GM06990 (cell line): ENCODE results near the gene TRAM2.
A peak's percentile ranks its signal among the peaks of the same experiment; 100 is the strongest.

Experiments used
- DNase-seq: peaks from one replicate; pipeline ENCODE4 v3.0.0-alpha.2; 2011; ENCODE audit not compliant: insufficient read length; ENCODE audit errors: extremely low read depth
- H3K27me3 ChIP-seq: replicated peaks from 2 replicates; pipeline ENCODE4 v1.6.0; 2011; ENCODE audit warnings: low read length; ENCODE audit not compliant: control insufficient read depth, insufficient read depth
- H3K36me3 ChIP-seq: 2 replicates; pipeline ENCODE4 v1.5.1; 2011; ENCODE audit warnings: low read length; ENCODE audit not compliant: control insufficient read depth, insufficient read depth
- H3K4me3 ChIP-seq: replicated peaks from 2 replicates; pipeline ENCODE4 v1.5.1; 2011; ENCODE audit warnings: low read depth, mild to moderate bottlenecking, control low read depth, low read length
- TF ChIP-seq, protein P1 (sequence below): IDR thresholded peaks from 2 replicates; pipeline ENCODE4 v1.5.1; 2011; ENCODE audit warnings: low read length, control low read depth, mild to moderate bottlenecking, inconsistent platforms; ENCODE audit not compliant: insufficient read depth, poor library complexity, severe bottlenecking

Gene TRAM2

DNA sequence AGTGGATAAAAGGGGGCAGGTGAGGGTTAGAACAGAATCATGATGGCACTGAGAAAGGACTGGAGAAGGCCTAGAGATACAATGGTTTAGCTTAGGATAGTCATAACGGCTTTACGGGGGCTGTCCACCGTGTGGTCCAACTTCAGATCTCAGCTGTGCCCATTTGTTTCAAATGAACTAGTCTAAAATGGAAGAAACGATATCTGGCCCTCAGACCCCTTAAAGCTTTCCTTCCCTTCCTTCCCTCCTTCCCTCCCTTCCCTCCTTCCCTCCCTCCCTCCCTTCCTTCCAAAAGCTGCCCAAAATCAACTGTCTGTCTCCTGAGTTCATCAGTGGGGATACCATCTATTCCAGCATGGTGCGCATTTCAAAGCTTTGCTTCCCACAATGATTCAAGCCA lies 27.9 kb downstream of the TRAM2 start:
- H3K36me3 ChIP-seq, result no peaks in the 10 kb centered on the region
- H3K4me3 ChIP-seq, result no peak overlapping the region
- TF ChIP-seq, protein P1, sequence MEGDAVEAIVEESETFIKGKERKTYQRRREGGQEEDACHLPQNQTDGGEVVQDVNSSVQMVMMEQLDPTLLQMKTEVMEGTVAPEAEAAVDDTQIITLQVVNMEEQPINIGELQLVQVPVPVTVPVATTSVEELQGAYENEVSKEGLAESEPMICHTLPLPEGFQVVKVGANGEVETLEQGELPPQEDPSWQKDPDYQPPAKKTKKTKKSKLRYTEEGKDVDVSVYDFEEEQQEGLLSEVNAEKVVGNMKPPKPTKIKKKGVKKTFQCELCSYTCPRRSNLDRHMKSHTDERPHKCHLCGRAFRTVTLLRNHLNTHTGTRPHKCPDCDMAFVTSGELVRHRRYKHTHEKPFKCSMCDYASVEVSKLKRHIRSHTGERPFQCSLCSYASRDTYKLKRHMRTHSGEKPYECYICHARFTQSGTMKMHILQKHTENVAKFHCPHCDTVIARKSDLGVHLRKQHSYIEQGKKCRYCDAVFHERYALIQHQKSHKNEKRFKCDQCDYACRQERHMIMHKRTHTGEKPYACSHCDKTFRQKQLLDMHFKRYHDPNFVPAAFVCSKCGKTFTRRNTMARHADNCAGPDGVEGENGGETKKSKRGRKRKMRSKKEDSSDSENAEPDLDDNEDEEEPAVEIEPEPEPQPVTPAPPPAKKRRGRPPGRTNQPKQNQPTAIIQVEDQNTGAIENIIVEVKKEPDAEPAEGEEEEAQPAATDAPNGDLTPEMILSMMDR, result no peak
- no peak for DNase-seq
- no peaks in the 10 kb centered on the region for H3K27me3 ChIP-seq

DNA sequence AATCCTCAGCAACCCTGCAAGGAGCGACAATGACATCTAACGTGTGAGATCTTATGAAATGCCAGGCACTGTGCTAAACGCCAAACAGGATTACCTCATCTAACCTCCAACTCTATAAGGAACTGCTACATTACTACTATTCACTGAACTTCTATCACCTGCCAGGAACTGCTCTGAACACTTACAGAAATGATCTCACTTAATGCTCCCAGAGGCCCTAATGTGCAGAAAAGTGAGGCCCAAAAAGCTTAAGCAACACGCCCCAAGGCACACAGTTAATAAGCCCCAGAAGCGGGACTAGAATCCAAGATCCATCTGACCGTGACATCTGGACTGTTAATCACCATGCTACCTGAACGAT lies 28.5 kb downstream of the TRAM2 start:
- Histone ChIP-seq H3K27me3 (no peaks in the 10 kb centered on the region), H3K4me3 (no peak overlapping the region), H3K36me3 (no peaks in the 10 kb centered on the region)
- TF ChIP-seq, protein P1, result no peak
- no peak for DNase-seq

DNA sequence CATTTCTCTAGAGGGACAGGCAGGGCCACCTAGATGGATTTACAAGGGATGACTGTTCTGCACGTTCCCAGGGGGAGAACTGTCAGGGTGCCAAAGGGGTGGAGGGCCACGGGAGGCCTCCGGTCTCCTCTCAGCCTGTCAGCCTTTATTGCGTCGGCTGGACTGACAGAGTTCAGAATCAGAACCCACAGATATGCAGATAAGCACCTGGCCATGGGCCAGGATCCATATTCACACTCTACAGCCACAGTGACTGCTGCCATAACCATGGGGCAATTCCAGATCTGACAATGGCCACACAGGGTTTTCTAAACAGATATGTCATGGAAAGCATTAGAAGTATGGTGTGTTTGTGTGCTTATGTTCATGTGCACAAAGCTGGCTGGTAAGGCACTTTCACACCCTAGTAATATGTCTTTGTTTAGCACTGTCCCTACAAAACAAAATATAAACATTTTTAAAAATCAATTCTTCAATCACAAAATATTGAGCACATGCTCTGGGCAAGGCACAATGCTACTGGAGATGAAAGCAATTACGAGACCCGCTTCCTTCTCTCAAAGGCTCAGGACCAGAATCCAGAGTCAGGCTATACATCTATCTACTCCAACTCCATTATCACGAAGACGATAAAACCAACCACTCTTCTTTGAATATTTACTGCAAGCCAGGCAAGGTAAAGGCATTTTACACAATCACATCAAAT lies 29.1 kb downstream of the TRAM2 start:
- no peak for DNase-seq
- TF ChIP-seq, protein P1, result no peak
- H3K27me3 ChIP-seq, result no peaks in the 10 kb centered on the region
- no peak overlapping the region for H3K4me3 ChIP-seq
- no peaks in the 10 kb centered on the region for H3K36me3 ChIP-seq

DNA sequence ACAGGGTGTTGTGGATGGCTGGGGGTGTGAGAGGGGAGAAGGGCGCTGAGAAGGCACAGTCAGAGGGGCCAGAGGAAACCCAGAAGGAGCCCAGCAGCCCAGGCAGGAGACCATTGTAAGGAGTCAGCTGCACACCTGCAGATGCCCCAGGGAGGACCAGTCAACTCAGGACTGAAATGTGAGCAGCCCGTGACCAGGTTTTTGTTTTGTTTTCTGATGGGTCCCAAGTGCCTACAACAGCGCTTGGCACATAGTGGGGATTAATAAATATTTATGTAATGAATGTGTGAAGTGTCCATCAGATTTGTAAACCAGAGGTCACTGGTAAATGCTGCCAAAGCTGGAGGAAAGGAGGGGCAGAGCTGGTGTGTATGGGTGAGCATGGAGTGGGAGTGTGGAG lies 30.2 kb downstream of the TRAM2 start:
- peak; percentile 31 for DNase-seq
- no peaks in the 10 kb centered on the region for H3K36me3 ChIP-seq
- no peaks in the 10 kb centered on the region for H3K27me3 ChIP-seq
- TF ChIP-seq, protein P1, result no peak
- peak overlapping the region; percentile 19; the same call in 1 of the 2 replicates for H3K4me3 ChIP-seq

DNA sequence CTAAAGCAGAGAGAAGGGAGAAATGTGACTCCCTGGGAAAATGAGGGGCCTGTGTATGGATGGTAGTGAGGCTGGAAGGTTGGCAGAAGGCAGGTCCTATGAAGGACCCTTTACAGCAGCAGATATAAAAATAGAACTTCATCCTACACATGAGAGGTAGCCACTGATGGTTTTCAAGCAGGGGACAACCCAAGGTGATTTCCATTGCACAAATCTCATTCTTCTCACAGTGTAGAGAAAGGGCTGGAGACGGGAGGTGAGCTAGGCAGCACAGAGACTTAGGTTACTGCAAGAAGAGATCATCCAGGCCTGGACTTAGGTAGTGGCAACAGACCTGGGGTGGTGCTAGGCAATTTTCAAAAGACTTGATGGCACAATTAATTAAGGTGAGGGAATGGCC lies 30.7 kb downstream of the TRAM2 start:
- no peak for DNase-seq
- no peaks in the 10 kb centered on the region for H3K36me3 ChIP-seq
- peak overlapping the region; percentile 19; the same call in 1 of the 2 replicates for H3K4me3 ChIP-seq
- H3K27me3 ChIP-seq, result no peaks in the 10 kb centered on the region
- TF ChIP-seq, protein P1, result no peak
